Sigmoid colon (tissue), 7 donors: ENCODE results near the gene STX18. TPM values are rescaled to one million over a fixed set of nuclear protein-coding genes. Genes with fewer than 3 reads are reported as not detected.

Experiments used
- DNase-seq: peaks from one replicate; pipeline ENCODE4 v3.0.0-alpha.2; 2019
- H3K27ac ChIP-seq, 4 donors: fragments of 200-600 bp; sonication (generic); one replicate each; pipeline ENCODE4 v1.5.1; 2016 to 2019; ENCODE audit warnings: mild to moderate bottlenecking in 1 of 4
- H3K27me3 ChIP-seq, 3 donors: fragments of 200-600 bp; sonication (generic); one replicate each; pipeline ENCODE4 v1.5.1; 2019; ENCODE audit warnings: mild to moderate bottlenecking in 1 of 3
- H3K36me3 ChIP-seq, 4 donors: fragments of 200-600 bp; sonication (generic); one replicate each; pipeline ENCODE4 v1.5.1; 2016 to 2019
- H3K4me1 ChIP-seq, 4 donors: fragments of 200-600 bp; sonication (generic); one replicate each; pipeline ENCODE4 v1.5.1; 2017 to 2019
- H3K4me3 ChIP-seq, 4 donors: fragments of 200-600 bp; sonication (generic); one replicate each; pipeline ENCODE4 v1.5.1; 2017 to 2019; ENCODE audit warnings: mild to moderate bottlenecking in 2 of 4, moderate library complexity in 1 of 4
- H3K9me3 ChIP-seq, 4 donors: fragments of 200-600 bp in 3 of 4; sonication (generic) in 3 of 4; one replicate each; pipeline versions ENCODE4 v1.5.1 to v1.6.1; 2013 to 2019
- EP300 ChIP-seq, 4 donors: sonication (generic); formaldehyde crosslinking; IDR thresholded peaks; one replicate each; pipeline ENCODE4 v1.6.1; 2017; ENCODE audit warnings: antibody characterized with exemption in 4 of 4
- POLR2A ChIP-seq, 2 donors: fragments of 450-650 bp; IDR thresholded peaks; one replicate each; pipeline ENCODE4 v1.6.1; 2016; ENCODE audit warnings: antibody characterized with exemption in 2 of 2, mild to moderate bottlenecking in 2 of 2, moderate library complexity in 2 of 2
- POLR2AphosphoS5 ChIP-seq, 4 donors: sonication (generic); formaldehyde crosslinking; IDR thresholded peaks; one replicate each; pipeline ENCODE4 v1.6.1; 2017; ENCODE audit warnings: antibody characterized with exemption in 4 of 4
- WGBS, 2 donors: extraction: QIAGEN DNeasy Blood & Tissue Kit; methylation state at CpG; one replicate each; pipeline ENCODE4 v1.1.7; 2013; 5-methylcytosine and 5-hydroxymethylcytosine counted together
- intact Hi-C: fragments of 100-400 bp; cut with DNase I; formaldehyde crosslinking; loops from one replicate; pipeline ENCODE4 v1.15.1; 2023
- polyA plus RNA-seq, 3 donors: library from polyadenylated mRNA; stranded (reverse); fragments of 200-250 nt; gene quantifications; one replicate each; pipeline ENCODE4 v1.2.3, GENCODE V29; 2013
- total RNA-seq, 4 donors: library from RNA; depleted of rRNA; stranded (reverse); fragments of >200 nt; gene quantifications; one replicate each; pipeline ENCODE4 v1.1.0, GENCODE V29; 2016
- TF ChIP-seq, protein P1 (sequence below), 4 experiments: fragments of 450-650 bp in 3 of 4; fragments of 200-600 bp in 1 of 4; IDR thresholded peaks; one replicate each; pipeline ENCODE4 v1.5.1; 2016 to 2019; ENCODE audit warnings: antibody characterized with exemption in 4 of 4, mild to moderate bottlenecking in 3 of 4, moderate library complexity in 2 of 4
- donor health status: healthy with polysubstance abuse.
- donor health status: Bipolar disorder and iron deficiency.
- donor health status: healthy.

STX18 gene
- total and polyA plus RNA-seq, 7 donors: 23.5 to 45.1 (median 26.3) TPM

DNA sequence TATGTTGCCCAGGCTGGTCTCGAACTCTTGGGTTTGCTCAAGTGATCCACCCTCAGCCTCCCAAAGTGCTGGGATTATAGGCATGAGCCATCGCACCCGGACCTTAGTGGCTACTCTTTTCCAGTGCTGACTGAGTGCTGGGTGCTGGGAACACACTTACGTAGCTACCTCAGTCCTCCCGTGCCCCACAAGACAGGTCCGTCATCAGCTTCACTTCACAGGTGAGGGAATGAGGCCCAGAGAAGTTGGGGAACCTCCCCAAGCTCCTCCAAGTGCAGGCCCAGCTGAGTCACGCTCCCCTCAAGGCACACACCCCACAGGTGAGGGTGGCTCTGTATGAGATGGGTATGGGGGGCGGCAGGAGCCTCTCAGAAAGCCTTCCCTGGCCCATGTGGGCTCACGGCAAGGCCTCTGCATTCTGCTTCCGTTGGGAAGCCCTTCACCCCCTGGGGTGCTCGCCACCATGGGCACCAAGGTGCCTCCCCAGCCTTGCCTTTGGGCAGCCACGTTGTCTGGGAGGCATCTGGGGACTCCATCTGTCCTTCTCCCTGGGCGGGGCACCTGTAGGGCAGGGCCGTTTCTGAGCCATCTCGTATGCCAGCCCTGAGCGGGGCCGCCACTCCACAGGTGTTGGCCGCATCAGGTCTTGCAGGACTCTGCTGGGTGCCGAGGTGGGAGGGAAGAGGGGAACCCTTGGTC is 126.6 kb downstream of the STX18 start:
- WGBS, 2 donors: 96 to 97% methylated on average over 19 of the region's 19 CpGs
- no peaks in the 10 kb centered on the region for H3K4me1 ChIP-seq

DNA sequence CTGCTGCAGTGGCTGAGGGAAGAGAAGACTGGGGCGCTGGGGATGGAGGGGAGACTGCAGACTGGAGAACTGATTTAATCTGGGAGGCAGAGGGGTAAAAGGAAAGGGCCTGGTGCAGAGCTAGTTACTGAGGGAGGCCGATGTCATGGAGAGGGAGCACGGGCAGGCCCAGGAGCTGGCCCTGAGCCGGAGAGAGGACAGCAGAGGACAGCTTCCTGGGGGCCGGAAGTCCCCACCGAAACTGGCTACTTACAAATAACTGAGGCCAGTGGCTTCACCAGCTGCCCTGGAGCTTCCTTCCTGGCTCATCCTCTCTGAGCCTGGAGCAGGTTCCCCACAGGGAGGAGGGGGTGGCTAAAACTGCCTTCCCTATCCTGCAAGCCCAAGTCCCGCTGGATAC is 128.0 kb downstream of the STX18 start:
- 89 to 90% methylated on average over 7 of the region's 7 CpGs for WGBS, 2 donors
- H3K27me3 ChIP-seq: no peaks in the 10 kb centered on the region
- TF ChIP-seq EP300 (IDR thresholded peaks at IDR 0.05): no peak
- no peak for TF ChIP-seq POLR2AphosphoS5 (IDR thresholded peaks at IDR 0.05)
- TF ChIP-seq POLR2A (IDR thresholded peaks at IDR 0.05): no peak
- TF ChIP-seq, protein P1, sequence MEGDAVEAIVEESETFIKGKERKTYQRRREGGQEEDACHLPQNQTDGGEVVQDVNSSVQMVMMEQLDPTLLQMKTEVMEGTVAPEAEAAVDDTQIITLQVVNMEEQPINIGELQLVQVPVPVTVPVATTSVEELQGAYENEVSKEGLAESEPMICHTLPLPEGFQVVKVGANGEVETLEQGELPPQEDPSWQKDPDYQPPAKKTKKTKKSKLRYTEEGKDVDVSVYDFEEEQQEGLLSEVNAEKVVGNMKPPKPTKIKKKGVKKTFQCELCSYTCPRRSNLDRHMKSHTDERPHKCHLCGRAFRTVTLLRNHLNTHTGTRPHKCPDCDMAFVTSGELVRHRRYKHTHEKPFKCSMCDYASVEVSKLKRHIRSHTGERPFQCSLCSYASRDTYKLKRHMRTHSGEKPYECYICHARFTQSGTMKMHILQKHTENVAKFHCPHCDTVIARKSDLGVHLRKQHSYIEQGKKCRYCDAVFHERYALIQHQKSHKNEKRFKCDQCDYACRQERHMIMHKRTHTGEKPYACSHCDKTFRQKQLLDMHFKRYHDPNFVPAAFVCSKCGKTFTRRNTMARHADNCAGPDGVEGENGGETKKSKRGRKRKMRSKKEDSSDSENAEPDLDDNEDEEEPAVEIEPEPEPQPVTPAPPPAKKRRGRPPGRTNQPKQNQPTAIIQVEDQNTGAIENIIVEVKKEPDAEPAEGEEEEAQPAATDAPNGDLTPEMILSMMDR (IDR thresholded peaks at IDR 0.05): no peak
- H3K4me3 ChIP-seq: no peak overlapping the region
- H3K27ac ChIP-seq: no peak overlapping the region
- DNase-seq: peak; percentile 42
- H3K9me3 ChIP-seq: no peaks in the 10 kb centered on the region
- no peaks in the 10 kb centered on the region for H3K4me1 ChIP-seq
- H3K36me3 ChIP-seq: peaks cover 0 to 15% (median 1%) of the 10 kb centered on the region in 4 donors
- intact Hi-C loops: no loop called here

More for the DNA sequence above, 126.6 kb downstream of the STX18 start:
- intact Hi-C loops: no loop called here
- peak; percentile 47 for DNase-seq
- H3K27me3 ChIP-seq: no peaks in the 10 kb centered on the region
- H3K27ac ChIP-seq: no peak overlapping the region
- H3K36me3 ChIP-seq: peaks cover 4 to 30% (median 13%) of the 10 kb centered on the region in 4 donors
- TF ChIP-seq, protein P1 (IDR thresholded peaks at IDR 0.05): no peak
- no peak for TF ChIP-seq EP300 (IDR thresholded peaks at IDR 0.05)
- TF ChIP-seq POLR2A (IDR thresholded peaks at IDR 0.05): no peak
- TF ChIP-seq POLR2AphosphoS5 (IDR thresholded peaks at IDR 0.05): no peak
- no peaks in the 10 kb centered on the region for H3K9me3 ChIP-seq
- H3K4me3 ChIP-seq: no peak overlapping the region

DNA sequence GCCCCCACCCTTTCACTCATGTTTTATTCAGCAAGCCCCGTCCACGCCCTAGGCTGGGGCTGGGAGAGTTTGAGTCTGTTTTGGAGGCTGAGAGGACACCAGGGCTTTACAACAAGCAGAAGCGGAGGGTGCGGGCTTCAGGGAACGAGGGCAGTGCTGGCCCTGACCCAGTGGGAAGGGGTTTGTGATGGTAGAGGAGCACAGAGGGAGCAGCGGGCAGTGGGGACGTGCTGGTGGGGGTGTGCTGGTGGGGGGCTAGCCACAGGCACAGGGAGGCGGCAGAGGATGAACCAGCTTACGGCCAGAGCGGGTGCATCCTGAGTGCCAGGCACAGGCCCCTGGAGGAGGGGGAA is 128.5 kb downstream of the STX18 start:
- TF ChIP-seq EP300 (IDR thresholded peaks at IDR 0.05) (no peak), POLR2AphosphoS5 (IDR thresholded peaks at IDR 0.05) (no peak)
- TF ChIP-seq, protein P1 (IDR thresholded peaks at IDR 0.05): no peak
- Histone ChIP-seq H3K4me1 (no peaks in the 10 kb centered on the region), H3K27ac (no peak overlapping the region), H3K9me3 (no peaks in the 10 kb centered on the region), H3K36me3 (peaks cover 0 to 10% (median 0%) of the 10 kb centered on the region in 4 donors), H3K4me3 (no peak overlapping the region), H3K27me3 (no peaks in the 10 kb centered on the region)
- intact Hi-C loops: no loop called here
- peak; percentile 44 for DNase-seq
- 87 to 89% methylated on average over 10 of the region's 10 CpGs for WGBS, 2 donors

DNA sequence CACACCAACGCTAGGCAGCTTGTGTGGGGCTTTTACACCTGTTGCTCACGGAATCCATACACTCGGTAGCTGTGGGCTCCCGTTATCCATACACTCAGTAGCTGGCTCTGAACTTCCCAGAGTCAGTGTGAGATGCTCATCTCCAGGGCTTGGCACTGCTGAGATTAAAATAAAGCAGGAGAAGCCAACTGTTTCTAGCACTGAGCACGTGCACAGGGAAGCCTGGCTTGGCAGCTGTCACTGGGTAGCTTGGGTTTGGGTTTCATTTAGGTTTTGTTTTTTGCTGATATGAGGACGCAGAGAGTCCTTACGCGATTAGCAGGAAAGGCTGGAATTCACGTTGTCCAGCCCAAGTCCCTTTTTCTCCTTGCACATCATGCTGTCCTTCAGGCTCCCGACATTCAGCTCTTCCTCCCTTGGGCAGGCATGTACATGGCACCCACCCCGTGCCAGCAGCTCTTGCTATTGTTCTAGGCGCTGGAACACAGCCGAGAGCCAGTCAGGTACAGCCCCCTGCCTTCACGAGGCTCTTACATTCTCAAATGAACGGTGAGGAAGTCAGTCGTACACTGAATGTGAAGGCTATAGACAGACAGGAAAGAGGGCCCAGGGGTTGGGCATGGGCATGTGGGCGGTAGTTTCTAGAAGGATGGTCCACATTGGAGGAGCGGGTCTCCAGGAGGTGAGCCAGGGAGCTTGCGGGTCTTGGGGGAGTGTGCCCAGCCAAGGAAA is 129.0 kb downstream of the STX18 start:
- Histone ChIP-seq H3K36me3 (peaks cover 0 to 6% (median 0%) of the 10 kb centered on the region in 4 donors), H3K27me3 (peaks cover 0 to 4% (median 0%) of the 10 kb centered on the region in 3 donors), H3K9me3 (no peaks in the 10 kb centered on the region), H3K4me3 (no peak overlapping the region), H3K27ac (no peak overlapping the region), H3K4me1 (no peaks in the 10 kb centered on the region)
- no peak for DNase-seq
- TF ChIP-seq, protein P1 (IDR thresholded peaks at IDR 0.05): no peak
- no peak for TF ChIP-seq POLR2A (IDR thresholded peaks at IDR 0.05)
- no peak for TF ChIP-seq EP300 (IDR thresholded peaks at IDR 0.05)
- no peak for TF ChIP-seq POLR2AphosphoS5 (IDR thresholded peaks at IDR 0.05)
- WGBS, 2 donors: 84 to 85% methylated on average over 19 of the region's 19 CpGs
- intact Hi-C loops: no loop called here
